Renal cortex interstitium (tissue), 11 donors: ENCODE measurements around the gene C5orf46. TPM values are rescaled to one million over a fixed set of nuclear protein-coding genes. Genes with fewer than 3 reads are reported as not detected.
A peak's percentile ranks its signal among the peaks of the same experiment; 100 is the strongest.

Experiments used
- DNase-seq, 11 donors: peaks; one replicate each; pipeline ENCODE4 v3.0.0-alpha.2; 2013; ENCODE audit warnings: low read depth in 9 of 11, low spot score in 4 of 11; ENCODE audit errors: extremely low read depth in 1 of 11
- polyA plus RNA-seq, 3 donors: library from polyadenylated mRNA; unstranded; fragments of 120-200 nt; gene quantifications; one replicate each; pipeline ENCODE4 v1.2.1, GENCODE V29; 2013; ENCODE audit not compliant: insufficient read length in 3 of 3

C5orf46 gene
- polyA plus RNA-seq, 3 donors = not detected

DNA sequence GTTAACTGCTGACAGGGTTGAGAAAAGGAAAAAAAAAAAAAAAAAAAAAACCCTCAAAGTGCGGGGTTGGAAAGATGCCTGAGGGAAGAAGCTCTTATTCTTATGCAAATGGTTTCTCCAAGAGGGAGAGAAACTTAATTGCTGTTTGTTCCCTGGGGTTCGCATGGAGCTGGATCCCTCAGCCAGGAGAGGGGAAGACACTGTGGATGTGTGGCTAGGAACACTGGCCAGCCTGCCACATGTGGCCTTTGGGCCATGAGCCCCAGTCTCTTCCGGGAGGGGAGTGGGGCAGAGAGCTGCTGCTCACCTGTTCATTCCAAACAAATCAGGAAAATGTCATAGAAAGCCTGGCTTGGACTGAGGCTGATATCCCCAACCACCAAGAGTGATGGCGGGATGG, 37.2 kb downstream of the C5orf46 start:
- DNase-seq = no peak

DNA sequence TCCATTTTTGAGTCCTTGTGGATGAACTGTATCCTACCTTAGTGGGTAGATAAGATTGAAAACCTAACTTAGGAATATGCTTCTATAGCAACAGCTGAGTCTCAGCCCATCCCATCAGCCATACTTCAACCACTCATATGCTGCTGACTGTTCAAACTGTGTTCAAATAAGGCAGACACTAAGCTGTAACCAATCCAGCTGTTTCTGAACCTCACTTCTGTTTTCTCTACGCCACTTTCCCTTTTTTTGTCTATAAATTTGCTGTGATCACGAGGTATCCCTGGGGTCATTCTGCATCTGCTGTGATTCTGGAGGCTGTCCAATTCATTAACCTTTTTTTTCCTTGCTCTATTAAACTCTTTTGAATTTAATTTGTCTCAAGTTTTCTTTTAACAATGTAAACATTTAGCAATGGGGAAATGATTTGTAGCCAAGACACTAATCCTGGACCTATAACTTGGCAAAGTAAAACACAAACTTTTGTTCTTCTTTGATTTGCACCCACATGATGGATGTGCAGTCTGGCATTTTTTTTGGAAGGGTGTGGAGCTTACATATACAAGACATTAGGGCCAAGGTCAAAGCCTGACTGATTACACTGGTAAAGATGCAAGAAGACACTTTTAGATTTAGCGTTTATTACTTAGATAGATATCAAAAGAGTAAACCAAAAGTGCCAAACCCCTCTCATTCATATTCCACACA, 42.7 kb downstream of the C5orf46 start:
- peak in 5 of 11 donors; percentile 4 to 20 (median 14) for DNase-seq

DNA sequence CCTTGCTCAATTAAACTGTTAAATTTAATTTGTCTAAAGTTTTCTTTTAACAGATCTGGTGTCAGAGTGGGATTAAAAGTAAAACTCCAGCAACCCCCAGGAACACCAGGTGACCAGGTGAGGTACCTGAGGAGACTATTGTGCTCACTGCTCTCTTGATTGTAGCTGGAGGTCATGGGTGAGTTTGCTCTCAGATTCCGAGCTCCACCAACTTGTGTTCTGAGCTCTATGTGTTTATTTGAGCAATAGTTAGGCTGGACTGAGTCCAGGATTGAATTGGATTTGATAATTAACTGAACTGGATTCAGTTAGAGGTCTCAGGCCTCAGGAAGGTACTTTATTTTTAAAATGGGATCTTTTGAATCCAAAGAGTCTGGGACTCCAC, 45.7 kb downstream of the C5orf46 start:
- DNase-seq = no peak

DNA sequence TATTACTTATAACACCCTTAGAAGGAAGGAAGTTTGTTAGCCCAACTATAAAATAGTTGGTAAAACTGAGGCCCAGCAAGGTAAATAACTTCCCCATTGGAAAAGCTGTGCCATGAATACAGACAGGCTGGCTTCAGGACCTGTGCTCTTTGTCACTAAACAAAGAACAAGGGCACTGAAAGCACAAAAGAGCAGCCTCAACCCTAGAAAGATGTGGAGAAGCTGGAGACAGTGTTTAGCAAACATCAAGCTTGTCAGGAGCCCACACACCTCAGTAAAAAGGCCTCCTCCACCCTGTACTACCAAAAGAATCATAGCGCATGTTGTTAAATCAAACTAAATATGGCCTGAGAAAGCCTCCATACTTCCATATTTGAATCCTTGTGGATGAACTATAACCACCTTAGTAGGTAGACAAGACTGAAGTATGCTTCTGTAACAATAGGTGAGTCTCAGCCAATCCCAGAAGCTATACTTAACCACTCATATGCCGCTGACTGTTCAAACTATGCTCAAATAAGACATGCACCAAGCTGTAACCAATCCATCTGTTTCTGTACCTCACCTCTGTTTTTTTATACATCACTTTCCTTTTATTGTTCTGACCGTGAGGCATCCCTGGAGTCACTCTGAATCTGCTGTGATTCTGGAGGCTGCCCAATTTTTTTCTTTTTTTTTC, 46.2 kb downstream of the C5orf46 start:
- no peak for DNase-seq

DNA sequence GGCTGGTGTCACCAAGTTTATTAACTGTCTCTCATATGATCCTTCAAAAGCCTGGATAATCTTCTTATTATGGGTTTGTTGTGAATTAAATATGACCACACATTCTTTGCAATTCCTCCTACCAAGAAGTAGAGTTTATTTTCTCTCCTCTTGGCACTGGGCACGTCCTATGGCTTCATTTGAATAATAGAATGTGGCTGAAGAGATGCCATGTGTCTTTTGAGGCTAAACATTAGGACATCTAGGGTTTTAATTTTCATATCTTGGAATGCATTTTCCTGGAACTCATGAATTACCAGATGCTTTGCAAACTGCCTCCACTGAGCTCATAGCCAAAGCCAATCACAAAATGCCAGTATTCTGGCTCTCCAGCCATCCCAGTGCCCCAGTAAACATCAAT, 47.8 kb downstream of the C5orf46 start:
- no peak for DNase-seq

DNA sequence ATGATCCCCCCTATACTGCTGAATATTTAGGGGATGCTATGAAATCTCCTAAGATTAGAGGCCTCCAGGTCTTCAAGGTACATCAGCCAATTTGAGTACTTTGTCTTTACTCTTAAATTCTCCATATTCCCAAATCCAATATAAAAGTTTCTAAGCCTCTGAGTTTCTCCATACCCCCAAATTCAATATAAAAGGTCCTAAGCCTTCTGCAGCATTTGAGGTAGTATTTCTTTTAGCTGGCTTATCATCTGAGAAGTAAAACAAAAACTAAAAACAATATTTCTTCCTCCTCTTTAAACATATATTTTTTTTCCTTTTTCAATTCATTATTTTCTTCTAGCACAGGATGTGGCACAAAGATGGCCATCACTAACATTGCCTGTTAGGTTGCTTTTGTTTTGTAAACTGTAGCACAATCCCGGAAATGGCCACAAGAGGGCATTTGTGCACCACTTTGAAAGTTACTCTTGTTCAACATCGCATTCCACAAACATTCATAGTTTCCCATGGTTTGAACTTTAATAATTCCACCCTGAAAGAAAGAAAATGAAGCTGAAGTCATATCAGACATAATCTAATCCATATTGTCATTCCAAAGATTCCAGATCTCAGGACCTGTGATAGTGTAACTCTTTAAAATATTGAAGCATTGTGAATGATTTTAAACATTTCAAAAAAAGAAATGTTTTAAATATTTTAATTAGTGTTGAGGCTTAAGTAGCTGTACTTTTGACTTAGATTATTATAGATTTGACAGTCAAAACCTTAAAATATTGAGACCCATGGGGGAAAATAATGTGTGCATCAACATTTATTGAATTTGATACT, 48.8 kb downstream of the C5orf46 start:
- DNase-seq = peak in 9 of 11 donors; percentile 31 to 65 (median 40)

DNA sequence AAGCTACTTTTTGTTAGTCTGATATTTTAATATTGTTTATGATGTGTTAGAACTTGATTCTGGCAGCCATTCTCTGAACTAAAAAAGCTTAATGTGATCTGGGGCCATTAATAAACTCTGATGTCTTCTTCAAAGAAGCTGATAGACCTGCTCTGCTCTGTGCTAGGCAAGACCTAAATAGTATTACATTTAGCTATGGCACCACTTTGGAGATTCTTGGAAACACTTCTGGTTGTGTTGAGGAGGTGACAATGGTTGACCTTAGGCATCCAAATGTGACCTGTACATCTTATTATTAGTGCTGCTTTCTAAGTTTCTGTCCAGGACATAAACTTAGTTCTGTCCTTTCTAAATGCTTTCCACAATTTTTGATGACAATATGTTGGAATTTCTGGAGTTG, 49.5 kb downstream of the C5orf46 start:
- no peak for DNase-seq

DNA sequence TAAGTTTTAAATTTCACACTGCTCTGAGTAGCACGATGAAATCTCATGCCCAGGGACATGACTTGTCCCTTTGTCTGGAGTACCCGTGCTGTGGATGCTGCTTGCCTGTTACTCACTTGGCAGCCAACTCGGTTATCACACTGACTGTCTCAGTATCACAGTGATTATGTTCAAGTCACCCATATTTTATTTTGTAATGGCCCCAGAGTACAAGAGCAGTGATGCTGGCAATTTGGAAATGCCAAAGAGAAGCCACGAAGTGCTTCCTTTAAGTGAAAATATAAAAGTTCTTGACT, 50.6 kb downstream of the C5orf46 start:
- no peak for DNase-seq

DNA sequence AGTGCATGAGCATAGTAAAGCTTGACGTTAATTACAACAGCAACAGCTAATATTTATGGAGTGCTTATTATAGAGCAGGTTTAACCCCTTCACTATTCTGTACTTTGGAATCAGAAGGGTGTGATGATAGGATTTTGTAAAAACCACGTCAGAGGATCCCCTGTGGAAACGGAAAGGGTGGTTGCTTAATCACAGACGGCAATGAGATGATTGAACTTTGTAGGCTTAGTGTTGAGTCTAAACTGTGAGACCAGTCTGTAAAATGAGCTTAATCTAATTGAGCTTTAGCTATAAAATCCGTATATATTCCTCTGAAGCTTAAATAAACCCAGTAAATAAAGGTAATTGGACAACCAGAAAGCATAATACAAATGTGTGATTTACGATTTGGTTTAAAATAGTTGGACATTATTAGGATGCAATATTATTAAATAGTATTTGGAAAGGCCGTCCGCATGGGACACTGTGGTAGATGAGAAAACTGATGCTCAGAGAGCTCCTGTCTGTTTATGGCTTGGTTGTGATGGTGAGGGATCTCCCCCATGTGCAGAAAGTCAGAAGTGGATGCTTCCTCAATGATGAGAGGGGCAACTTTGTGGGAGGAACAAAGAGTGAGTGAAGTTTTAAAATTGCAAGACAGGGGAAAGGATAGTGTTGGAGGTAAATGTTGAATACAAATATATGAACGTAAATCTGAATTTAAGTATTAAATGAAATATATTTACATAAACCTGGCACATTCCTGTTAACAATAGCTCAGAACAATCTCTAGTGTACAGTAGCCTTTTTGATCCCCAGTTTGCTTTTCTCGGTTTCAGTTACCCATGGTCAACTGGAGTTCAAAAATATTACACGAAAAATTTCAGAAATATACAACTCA, 51.2 kb downstream of the C5orf46 start:
- DNase-seq = no peak

DNA sequence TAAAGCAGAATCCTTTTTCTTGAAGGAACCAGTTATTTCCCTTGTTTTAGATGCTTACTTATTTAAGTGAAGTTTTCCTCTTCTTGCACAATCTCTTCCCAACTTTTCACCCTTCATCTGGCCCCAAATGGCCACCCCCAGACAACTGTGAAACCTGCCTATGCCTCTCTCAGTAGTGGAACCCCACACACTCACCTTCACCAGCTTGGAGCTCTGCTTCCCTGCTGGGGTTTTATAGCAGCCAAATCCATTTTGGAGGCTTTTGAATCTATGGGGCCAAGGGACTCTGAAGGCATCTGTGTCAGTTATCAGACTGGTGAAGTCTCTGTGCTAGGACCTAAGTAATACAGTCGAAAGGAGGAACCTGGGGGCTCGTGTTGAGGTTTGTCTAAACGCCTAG, 52.0 kb downstream of the C5orf46 start:
- no peak for DNase-seq

DNA sequence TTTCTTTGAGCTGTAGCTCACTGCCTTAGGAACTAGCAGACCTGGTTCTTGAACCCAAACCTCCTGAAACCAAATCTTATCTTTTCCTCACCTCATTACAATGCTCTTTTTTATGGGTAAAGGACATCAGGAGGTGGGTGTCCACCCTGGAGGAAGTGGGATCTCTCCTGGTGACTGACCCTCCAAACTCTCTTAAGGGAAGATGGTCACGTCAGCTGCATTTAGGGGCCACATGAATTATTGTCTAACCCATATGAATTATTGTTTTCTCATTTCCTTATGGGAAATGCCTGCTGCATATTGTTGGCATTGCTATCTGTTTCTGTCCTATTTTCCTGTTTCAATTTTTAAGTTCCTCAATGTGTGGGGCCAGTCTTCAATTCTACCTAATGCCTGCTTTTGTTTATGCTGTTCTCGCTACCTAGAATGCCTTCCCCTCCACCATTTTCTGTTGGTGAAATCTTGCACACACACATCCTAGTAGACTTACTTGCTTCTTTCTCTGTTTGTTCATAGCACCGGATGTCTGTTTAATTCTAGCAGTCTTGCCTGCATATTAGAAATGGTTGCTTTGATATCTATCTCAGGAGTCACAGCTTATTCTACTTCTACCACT, 52.9 kb downstream of the C5orf46 start:
- no peak for DNase-seq

DNA sequence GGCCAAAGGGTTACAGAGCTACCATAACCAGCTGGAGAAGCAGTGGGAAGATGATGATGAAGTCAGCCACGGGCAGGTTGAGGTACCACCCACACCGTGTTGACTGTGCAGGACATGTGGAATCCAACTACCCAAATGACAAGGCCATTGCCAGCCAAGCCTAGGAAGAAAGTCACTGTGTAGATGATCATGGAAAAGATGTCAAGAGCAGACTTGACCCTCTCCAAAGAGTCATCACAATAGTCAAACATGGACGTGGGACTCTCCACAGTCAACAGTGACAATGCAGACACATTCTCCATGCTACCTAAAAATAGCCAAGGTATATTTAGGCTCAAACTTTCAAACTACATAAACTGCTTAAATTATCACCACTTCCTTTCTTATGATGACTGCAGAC, 54.0 kb downstream of the C5orf46 start:
- no peak for DNase-seq

DNA sequence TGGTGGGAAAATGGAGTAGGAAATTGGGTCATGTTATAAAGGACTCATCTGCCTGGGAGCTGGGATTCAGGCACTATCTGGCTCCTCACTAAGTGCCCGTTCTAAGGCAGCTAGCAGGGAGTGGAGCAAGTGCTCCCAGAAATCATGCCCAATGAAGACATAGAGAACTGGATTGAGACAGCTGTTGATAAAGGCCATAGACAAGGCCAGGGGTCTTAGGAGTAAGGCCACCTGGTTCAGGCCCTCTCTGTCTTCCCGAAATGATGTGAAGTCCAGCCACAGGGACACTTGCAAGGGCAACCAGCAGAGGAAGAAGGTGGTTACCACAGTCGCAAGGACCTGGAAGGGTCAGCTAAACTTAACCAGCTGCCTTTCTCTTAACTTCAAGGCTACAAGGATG, 54.8 kb downstream of the C5orf46 start:
- DNase-seq = no peak

DNA sequence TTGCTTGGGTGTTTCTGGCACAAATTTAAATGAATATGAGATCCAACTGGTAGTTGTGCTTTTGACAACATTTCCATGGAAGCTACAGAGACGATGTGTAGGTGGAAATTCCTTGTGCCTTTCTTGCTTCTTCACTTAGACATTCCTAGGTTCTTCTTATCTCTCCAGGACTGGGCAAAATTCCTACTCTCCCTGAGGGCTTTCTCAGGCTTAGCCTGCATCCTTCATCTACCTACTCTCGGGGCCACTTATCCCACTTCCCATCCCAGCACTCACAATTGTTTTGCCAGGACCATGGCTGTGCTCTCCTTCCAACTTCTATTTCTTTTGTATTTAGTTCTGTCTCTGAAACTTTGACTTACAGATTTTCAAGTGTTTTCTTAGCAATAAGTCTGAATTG, 57.1 kb downstream of the C5orf46 start:
- DNase-seq = no peak

DNA sequence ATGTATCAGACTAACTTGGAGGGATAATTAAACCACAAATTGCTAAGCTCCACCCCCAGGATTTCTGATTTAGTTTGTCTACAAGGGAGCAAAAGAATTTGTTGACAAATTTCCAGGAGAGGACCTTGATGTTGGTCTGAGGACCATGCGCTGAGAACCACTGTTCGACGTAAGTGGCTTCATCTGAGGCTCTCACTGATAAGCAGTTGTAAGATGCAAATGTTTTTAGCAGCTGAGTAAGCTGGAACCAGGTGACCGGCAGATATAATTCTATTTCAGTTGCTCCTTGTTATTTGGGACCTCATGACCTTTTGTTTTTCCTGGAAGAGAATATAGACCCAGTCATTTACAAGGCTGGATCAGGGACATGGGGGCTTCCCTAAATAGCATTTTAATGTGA, 60.7 kb downstream of the C5orf46 start:
- no peak for DNase-seq

DNA sequence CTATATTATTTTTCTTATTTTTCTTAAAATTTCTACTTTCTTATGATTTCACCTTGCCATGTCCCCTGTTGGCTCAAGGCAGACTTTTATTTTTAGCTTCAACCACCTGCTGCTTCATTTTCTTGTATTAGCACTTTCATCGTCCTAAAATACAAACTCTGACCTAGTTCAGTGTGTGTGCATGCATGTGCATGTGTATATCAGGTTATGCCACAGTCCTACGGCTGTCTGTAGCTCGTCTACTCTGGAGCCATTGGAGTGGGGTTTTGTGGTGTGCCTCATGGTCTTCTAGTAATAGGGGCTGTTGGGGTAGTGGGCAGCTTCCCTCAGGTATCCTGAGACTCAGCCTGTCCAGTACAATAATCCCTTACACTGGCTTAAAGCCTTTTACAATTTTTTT, 61.5 kb downstream of the C5orf46 start:
- DNase-seq = no peak

DNA sequence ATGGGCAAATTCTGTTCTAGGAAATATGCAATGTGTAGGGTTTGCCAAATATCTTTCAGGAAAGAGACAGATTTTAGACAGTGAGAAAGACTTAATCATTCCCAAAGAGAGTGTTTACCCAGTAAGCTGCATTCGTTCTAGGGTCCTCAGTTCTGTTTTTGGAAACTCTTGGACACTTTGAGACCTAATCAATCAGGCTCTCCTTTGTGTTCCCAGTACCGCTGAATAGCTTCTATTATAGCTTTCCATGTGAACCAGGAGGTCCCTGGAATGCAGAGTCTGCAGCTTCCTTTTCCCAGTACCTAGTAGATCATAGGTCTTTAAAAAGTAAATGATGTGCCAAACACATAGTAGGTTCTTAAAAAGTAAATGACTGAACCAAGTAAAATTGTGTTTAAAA, 63.5 kb downstream of the C5orf46 start:
- DNase-seq = no peak
